HepG2 (cell line): Measurements from ENCODE around the gene ZNF687. TPM values are rescaled to one million over a fixed set of nuclear protein-coding genes. Genes with fewer than 3 reads are reported as not detected.

Source experiments
- CENPT ChIP-seq: sonication (generic); formaldehyde crosslinking; IDR thresholded peaks from 2 replicates; pipeline ENCODE4 v1.8.0; 2022; ENCODE audit warnings: low read depth, mild to moderate bottlenecking, moderate library complexity, missing genetic modification reagents
- KLF11 ChIP-seq: IDR thresholded peaks from 2 replicates; pipeline ENCODE4 v1.6.1; 2016; ENCODE audit warnings: missing compliant biosample characterization
- PHF8 ChIP-seq: sonication (generic); formaldehyde crosslinking; IDR thresholded peaks from 2 replicates; pipeline ENCODE4 v1.5.0; 2020; ENCODE audit warnings: missing genetic modification reagents
- RBM22 ChIP-seq: fragments of 200-400 bp; formaldehyde crosslinking; optimal IDR thresholded peaks from 2 replicates; pipeline ENCODE3; 2017; ENCODE audit warnings: mild to moderate bottlenecking, low read length, moderate library complexity
- SIN3A ChIP-seq: IDR thresholded peaks from 2 replicates; pipeline ENCODE4 v1.6.1; 2011; ENCODE audit warnings: low read depth, mild to moderate bottlenecking, control low read depth, low read length, borderline replicate concordance
- SOX6 ChIP-seq, 2 experiments: fragments of 450-650 bp in 1 of 2; sonication (generic) in 1 of 2; formaldehyde crosslinking in 1 of 2; IDR thresholded peaks; 2 replicates each; pipeline versions ENCODE4 v1.4.0 to v1.6.1; 2017 to 2020; ENCODE audit warnings: antibody characterized with exemption in 1 of 2, mild to moderate bottlenecking in 1 of 2, missing genetic modification reagents in 1 of 2
- SRSF1 ChIP-seq: fragments of 200-400 bp; formaldehyde crosslinking; optimal IDR thresholded peaks from 2 replicates; pipeline ENCODE3; 2017; ENCODE audit warnings: mild to moderate bottlenecking, low read depth, low read length, moderate library complexity
- TCF7 ChIP-seq: sonication (generic); IDR thresholded peaks from 2 replicates; pipeline ENCODE4 v1.6.1; 2016; ENCODE audit warnings: antibody characterized with exemption, low read depth
- THAP11 ChIP-seq: IDR thresholded peaks from 2 replicates; pipeline ENCODE4 v1.6.1; 2016; ENCODE audit warnings: missing biosample characterization, missing genetic modification reagents
- ZFP37 ChIP-seq: sonication (generic); formaldehyde crosslinking; IDR thresholded peaks from 2 replicates; pipeline ENCODE4 v1.4.0; 2020; ENCODE audit warnings: missing genetic modification reagents, borderline replicate concordance
- ZNF232 ChIP-seq: sonication (generic); formaldehyde crosslinking; IDR thresholded peaks from 2 replicates; pipeline ENCODE4 v1.4.0; 2020; ENCODE audit warnings: missing genetic modification reagents, borderline replicate concordance
- ZNF282 ChIP-seq: fragments of 450-650 bp; IDR thresholded peaks from 2 replicates; pipeline ENCODE4 v1.6.1; 2018; ENCODE audit not compliant: partially characterized antibody
- ZNF619 ChIP-seq: sonication (generic); formaldehyde crosslinking; IDR thresholded peaks from 2 replicates; pipeline ENCODE4 v1.4.0; 2020; ENCODE audit warnings: mild to moderate bottlenecking, missing genetic modification reagents
- ZNF644 ChIP-seq: IDR thresholded peaks from 2 replicates; pipeline ENCODE4 v1.6.1; 2016; ENCODE audit warnings: low read depth
- polyA plus RNA-seq, 8 experiments: library from polyadenylated mRNA; depleted of rRNA in 3 of 8; stranded (reverse) in 7 of 8; unstranded in 1 of 8; fragments of >200 nt; fragmentation: Illumina TruSeq in 4 of 8; extraction: Trizol in 4 of 8; gene quantifications; 2 replicates each; pipeline versions ENCODE4 v1.2.1 to v1.2.3, GENCODE V29; 2011 to 2016; ENCODE audit warnings: low read depth in 4 of 8, missing spikeins in 1 of 8, mixed read lengths in 1 of 8; ENCODE audit not compliant: insufficient read depth in 1 of 8
- total RNA-seq, 5 experiments: library from RNA; depleted of rRNA; stranded (reverse); fragments of >200 nt; fragmentation: Illumina TruSeq; extraction: Trizol; gene quantifications; 2 replicates each; pipeline ENCODE4 v1.2.3, GENCODE V29; 2016; ENCODE audit warnings: low read depth in 1 of 5
- TF ChIP-seq, protein P1 (sequence below): sonication (generic); formaldehyde crosslinking; IDR thresholded peaks from 2 replicates; pipeline ENCODE4 v1.4.0; 2020; ENCODE audit warnings: mild to moderate bottlenecking, missing genetic modification reagents
- TF ChIP-seq, protein P2 (sequence below): sonication (generic); formaldehyde crosslinking; IDR thresholded peaks from 2 replicates; pipeline ENCODE4 v1.5.0; 2020; ENCODE audit warnings: mild to moderate bottlenecking, missing genetic modification reagents, borderline replicate concordance

ZNF687 gene
- total and polyA plus RNA-seq, 2 of the 13 experiments (the other 11 are each of a cell fraction or from before 2014, with no cell fraction given), result 14.1 to 16.5 TPM

GRCh38 chr1:151281969-151282882 lies at the start of gene ZNF687 (continued):
- TF ChIP-seq, protein P1, sequence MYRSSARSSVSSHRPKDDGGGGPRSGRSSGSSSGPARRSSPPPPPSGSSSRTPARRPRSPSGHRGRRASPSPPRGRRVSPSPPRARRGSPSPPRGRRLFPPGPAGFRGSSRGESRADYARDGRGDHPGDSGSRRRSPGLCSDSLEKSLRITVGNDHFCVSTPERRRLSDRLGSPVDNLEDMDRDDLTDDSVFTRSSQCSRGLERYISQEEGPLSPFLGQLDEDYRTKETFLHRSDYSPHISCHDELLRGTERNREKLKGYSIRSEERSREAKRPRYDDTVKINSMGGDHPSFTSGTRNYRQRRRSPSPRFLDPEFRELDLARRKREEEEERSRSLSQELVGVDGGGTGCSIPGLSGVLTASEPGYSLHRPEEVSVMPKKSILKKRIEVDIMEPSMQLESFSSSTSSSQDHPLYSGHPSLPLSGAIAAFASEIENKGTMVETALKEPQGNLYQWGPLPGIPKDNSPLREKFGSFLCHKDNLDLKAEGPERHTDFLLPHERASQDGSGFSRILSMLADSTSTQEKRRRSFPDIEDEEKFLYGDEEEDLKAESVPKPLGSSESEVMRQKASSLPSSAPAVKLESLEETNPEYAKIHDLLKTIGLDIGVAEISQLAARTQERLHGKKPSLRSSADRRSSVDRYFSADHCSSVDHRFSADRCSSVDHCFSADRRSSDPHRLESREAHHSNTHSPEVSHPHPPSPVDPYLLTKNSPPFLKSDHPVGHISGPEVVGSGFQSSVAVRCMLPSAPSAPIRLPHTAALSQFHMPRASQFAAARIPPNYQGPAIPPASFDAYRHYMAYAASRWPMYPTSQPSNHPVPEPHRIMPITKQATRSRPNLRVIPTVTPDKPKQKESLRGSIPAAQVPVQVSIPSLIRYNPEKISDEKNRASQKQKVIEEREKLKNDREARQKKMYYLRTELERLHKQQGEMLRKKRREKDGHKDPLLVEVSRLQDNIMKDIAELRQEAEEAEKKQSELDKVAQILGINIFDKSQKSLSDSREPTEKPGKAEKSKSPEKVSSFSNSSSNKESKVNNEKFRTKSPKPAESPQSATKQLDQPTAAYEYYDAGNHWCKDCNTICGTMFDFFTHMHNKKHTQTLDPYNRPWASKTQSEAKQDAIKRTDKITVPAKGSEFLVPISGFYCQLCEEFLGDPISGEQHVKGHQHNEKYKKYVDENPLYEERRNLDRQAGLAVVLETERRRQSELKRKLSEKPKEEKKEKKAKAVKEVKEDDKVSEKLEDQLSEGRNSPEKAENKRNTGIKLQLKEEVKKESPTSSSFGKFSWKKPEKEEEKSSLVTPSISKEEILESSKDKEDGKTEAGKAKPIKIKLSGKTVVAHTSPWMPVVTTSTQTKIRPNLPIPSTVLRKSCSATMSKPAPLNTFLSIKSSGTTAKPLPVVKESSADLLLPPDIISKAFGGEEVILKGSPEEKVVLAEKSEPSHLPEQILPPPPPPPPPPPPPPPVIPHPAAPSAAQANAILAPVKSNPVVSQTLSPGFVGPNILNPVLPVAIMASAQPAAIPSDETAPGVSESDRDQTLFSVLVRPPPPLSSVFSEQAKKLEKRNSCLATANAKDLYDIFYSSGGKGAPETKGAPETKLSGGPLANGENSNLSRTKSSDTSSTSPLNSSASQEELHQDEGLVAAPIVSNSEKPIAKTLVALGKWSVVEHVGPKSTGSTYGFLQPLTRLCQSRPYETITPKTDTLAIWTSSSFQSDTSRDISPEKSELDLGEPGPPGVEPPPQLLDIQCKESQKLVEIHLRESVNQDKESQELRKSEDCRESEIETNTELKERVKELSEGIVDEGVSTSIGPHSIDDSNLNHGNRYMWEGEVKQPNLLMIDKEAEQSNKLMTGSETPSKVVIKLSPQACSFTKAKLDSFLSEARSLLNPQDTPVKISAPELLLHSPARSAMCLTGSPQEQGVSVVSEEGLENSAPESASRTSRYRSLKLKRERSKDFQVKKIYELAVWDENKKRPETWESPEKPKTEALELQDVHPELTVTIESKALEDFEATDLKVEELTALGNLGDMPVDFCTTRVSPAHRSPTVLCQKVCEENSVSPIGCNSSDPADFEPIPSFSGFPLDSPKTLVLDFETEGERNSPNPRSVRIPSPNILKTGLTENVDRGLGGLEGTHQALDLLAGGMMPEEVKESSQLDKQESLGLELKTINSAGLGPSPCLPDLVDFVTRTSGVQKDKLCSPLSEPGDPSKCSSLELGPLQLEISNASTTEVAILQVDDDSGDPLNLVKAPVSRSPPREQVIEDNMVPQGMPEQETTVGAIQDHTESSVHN (CRISPR knock-in tag), result no peak
- TF ChIP-seq PHF8 (CRISPR knock-in tag), result no peak; the same call in none of the 2 replicates
- peak; percentile 10 for TF ChIP-seq RBM22
- no peak for TF ChIP-seq CENPT (CRISPR knock-in tag)
- TF ChIP-seq ZNF644 (CRISPR knock-in tag), result no peak
- TF ChIP-seq THAP11, result peak; percentile 61
- no peak for TF ChIP-seq ZNF282
- TF ChIP-seq, protein P2, sequence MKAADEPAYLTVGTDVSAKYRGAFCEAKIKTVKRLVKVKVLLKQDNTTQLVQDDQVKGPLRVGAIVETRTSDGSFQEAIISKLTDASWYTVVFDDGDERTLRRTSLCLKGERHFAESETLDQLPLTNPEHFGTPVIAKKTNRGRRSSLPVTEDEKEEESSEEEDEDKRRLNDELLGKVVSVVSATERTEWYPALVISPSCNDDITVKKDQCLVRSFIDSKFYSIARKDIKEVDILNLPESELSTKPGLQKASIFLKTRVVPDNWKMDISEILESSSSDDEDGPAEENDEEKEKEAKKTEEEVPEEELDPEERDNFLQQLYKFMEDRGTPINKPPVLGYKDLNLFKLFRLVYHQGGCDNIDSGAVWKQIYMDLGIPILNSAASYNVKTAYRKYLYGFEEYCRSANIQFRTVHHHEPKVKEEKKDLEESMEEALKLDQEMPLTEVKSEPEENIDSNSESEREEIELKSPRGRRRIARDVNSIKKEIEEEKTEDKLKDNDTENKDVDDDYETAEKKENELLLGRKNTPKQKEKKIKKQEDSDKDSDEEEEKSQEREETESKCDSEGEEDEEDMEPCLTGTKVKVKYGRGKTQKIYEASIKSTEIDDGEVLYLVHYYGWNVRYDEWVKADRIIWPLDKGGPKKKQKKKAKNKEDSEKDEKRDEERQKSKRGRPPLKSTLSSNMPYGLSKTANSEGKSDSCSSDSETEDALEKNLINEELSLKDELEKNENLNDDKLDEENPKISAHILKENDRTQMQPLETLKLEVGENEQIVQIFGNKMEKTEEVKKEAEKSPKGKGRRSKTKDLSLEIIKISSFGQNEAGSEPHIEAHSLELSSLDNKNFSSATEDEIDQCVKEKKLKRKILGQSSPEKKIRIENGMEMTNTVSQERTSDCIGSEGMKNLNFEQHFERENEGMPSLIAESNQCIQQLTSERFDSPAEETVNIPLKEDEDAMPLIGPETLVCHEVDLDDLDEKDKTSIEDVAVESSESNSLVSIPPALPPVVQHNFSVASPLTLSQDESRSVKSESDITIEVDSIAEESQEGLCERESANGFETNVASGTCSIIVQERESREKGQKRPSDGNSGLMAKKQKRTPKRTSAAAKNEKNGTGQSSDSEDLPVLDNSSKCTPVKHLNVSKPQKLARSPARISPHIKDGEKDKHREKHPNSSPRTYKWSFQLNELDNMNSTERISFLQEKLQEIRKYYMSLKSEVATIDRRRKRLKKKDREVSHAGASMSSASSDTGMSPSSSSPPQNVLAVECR (CRISPR knock-in tag), result peak; percentile 69
- no peak for TF ChIP-seq ZNF619 (CRISPR knock-in tag)
- no peak for TF ChIP-seq TCF7
- TF ChIP-seq SIN3A, result peak; percentile 63; the same call in 1 of the 2 replicates
- no peak for TF ChIP-seq SRSF1
- no peak for TF ChIP-seq KLF11 (CRISPR knock-in tag)
- no peak for TF ChIP-seq ZFP37
- no peak for TF ChIP-seq SOX6 (IDR thresholded peaks at IDR 0.05)
- TF ChIP-seq SOX6 (CRISPR knock-in tag; IDR thresholded peaks at IDR 0.05), result peak; percentile 24; the same call in 1 of the 2 replicates
- TF ChIP-seq ZNF232 (CRISPR knock-in tag), result no peak
